IgD-negative memory B cell (primary cell): ENCODE data around the gene NADK2. TPM values are rescaled to one million over a fixed set of nuclear protein-coding genes. Genes with fewer than 3 reads are reported as not detected.

ENCODE experiments used
- H3K27ac Mint-ChIP-seq, 3 donors: one replicate each; pipeline ENCODE4 v1.8.0; 2020 to 2022; ENCODE audit warnings: mild to moderate bottlenecking in 3 of 3, mixed read lengths in 3 of 3, moderate library complexity in 1 of 3
- H3K27me3 Mint-ChIP-seq: one replicate; pipeline ENCODE4 v1.8.0; 2021; ENCODE audit warnings: mixed read lengths
- H3K36me3 Mint-ChIP-seq: one replicate; pipeline ENCODE4 v1.8.0; 2020; ENCODE audit warnings: mild to moderate bottlenecking, mixed read lengths
- H3K4me1 Mint-ChIP-seq, 3 donors: one replicate each; pipeline ENCODE4 v1.8.0; 2020 to 2022; ENCODE audit warnings: mixed read lengths in 3 of 3, mild to moderate bottlenecking in 1 of 3
- H3K4me3 Mint-ChIP-seq, 4 donors: one replicate each; pipeline ENCODE4 v1.8.0; 2020 to 2022; ENCODE audit warnings: mild to moderate bottlenecking in 4 of 4, mixed read lengths in 4 of 4, moderate library complexity in 3 of 4
- H3K9me3 Mint-ChIP-seq, 3 donors: one replicate each; pipeline ENCODE4 v1.8.0; 2020 to 2021; ENCODE audit warnings: mixed read lengths in 3 of 3, mild to moderate bottlenecking in 1 of 3
- polyA plus RNA-seq: library from polyadenylated mRNA; unstranded; fragments of 300-500 nt; fragmentation: Illumina TruSeq; gene quantifications from one replicate; pipeline ENCODE4 v1.2.3, GENCODE V29; 2021

NADK2 gene
- polyA plus RNA-seq, 1 donor from 2014 or later, result 4.1 TPM

DNA sequence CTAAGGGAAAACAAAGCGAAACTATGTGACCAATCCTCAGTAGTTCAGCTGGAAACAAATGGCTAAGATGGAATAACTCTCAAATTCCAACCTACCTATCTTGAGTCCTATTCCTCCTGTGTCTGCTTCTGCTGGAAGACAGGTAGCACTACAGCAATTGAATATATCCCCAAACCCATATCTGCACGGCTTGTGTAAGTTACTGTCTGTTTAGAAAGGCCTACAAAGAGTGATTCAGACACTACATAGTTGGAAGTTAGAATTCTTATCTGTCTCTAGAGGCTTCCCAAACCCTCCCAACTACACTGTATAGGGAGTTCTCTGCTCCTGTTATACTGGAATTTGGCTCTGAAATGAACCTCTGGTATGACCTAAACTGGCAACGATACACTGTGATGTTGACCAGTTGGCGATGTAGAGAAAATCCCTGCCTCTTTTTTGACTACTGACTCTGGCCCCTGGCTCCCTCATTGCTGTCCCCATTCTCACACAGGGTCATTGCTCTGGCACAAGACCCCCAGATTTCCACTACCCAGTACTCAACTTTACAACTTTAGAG, 22.6 kb upstream of the NADK2 start:
- no peaks in the 10 kb centered on the region for H3K36me3 Mint-ChIP-seq

DNA sequence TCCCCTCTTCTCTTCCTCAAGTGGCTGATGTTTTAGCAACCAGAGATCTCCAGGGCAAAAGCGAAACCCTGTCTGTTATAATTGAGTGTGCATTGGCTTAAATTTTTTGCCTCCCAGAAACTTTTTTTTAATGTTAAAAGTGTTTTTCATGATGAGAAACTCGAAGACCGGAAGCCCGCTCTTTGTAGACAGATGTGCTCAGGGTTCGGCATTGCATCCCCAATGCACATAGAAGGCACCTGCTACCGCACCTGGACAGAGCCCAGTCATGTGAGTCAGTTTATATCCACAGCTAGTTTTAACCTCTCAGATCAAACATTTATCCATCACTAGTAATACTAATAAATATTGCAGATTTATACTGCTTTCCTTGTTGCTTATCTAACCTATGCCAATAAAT, 19.5 kb upstream of the NADK2 start:
- Mint-ChIP-seq H3K36me3 (no peaks in the 10 kb centered on the region), H3K4me3 (no peak overlapping the region), H3K27ac (no peak overlapping the region), H3K27me3 (peaks cover 6% of the 10 kb centered on the region), H3K9me3 (no peaks in the 10 kb centered on the region), H3K4me1 (peaks cover 0 to 1% (median 0%) of the 10 kb centered on the region in 3 donors)

More for the DNA sequence above, 22.6 kb upstream of the NADK2 start:
- Mint-ChIP-seq H3K4me1 (peaks cover 0 to 1% (median 0%) of the 10 kb centered on the region in 3 donors), H3K27me3 (peaks cover 5% of the 10 kb centered on the region), H3K9me3 (no peaks in the 10 kb centered on the region), H3K4me3 (no peak overlapping the region), H3K27ac (no peak overlapping the region)

DNA sequence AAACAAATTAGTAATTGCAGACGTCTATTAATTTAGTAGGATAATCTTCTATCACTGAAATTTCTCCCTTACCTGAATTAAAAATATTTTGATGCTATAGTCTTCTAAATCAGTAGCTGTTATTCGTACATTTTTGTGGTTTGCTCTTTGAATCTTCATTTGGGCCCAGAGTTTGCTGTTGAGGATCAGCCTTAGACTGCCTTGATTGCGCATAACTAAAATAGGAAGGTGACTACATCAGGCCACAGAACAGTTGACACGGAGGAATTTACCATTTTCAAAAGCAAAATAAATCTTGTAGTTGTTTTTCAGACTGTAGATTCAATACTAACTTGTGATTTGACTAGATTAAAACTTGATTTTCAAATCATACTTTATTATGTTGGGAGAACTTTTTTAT, 11.8 kb upstream of the NADK2 start:
- Mint-ChIP-seq H3K27me3 (peaks cover 3% of the 10 kb centered on the region), H3K4me1 (no peaks in the 10 kb centered on the region), H3K4me3 (no peak overlapping the region), H3K27ac (no peak overlapping the region), H3K36me3 (peaks cover 3% of the 10 kb centered on the region), H3K9me3 (no peaks in the 10 kb centered on the region)

DNA sequence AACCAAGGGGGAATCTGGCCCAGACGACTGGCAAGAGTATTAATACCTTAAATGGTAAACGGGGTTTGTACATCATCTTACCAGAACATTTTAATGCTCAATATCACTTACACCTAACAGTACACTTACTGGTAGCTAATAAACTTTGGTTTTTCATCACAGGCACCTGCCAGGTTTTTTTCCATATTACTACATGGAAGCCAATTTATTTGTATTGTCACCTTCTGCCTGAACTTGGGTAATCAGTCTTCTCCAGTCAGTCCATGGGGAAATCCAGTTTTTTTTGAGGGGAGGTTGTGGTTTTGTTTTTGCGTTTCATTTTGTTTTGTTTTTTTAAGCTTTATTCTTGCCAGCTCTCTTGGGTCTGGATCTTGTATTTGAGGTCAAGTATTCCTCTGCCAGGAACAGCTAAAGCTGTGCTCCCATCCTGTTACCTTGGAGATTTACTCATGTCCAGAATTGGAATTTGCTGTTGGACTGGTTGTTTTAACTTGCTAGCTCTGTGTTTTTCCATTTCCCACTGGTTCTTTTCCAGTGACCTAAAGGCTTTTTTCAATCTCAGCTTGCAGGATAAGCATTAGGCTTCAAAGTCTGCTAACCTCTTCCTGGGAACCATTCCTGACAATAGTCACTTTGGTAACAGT, 11.1 kb upstream of the NADK2 start:
- Mint-ChIP-seq H3K4me1 (no peaks in the 10 kb centered on the region), H3K27ac (no peak overlapping the region), H3K4me3 (no peak overlapping the region), H3K27me3 (peaks cover 3% of the 10 kb centered on the region), H3K36me3 (peaks cover 3% of the 10 kb centered on the region), H3K9me3 (no peaks in the 10 kb centered on the region)

DNA sequence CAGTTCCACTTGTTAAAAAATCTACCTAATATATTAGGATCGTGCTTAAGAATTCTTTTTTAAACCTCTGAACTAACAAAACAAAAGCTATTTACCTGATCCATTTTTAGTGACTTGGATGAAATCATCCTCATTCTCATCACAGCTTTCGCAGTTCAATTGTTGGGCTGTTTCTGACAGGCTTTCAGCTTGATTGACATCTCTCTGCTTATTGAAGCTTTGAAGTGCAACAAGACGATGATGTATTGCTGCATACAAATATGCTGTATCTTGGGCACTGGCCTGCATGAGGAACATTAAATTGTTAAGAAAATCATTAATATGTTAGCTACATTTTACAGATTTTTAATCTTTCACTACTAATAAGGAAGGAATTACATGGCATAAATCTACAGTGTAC, 9.5 kb upstream of the NADK2 start:
- no peak overlapping the region for H3K27ac Mint-ChIP-seq
- H3K36me3 Mint-ChIP-seq, result peaks cover 3% of the 10 kb centered on the region
- no peaks in the 10 kb centered on the region for H3K4me1 Mint-ChIP-seq
- H3K9me3 Mint-ChIP-seq, result no peaks in the 10 kb centered on the region
- H3K27me3 Mint-ChIP-seq, result peaks cover 3% of the 10 kb centered on the region
- H3K4me3 Mint-ChIP-seq, result no peak overlapping the region

DNA sequence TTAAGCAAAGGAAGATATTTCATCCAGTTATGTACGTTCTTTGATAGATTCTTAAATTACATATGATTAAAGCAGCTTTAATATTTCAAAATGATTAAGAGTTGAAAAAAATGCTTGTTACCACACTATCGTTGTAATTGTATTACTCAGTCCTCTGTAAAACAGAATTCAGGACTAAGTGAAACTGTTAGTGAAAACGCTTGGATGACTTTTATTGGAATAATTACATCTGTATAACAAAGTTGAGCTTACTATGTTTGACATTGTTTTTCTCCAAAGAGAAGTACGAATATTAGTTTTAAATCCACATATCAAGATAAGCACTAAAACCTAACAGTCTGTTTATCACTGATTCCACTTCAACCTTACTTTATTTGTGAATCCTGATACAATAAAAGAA, 8.7 kb upstream of the NADK2 start:
- Mint-ChIP-seq H3K27me3 (peaks cover 3% of the 10 kb centered on the region), H3K27ac (no peak overlapping the region), H3K9me3 (no peaks in the 10 kb centered on the region), H3K4me1 (no peaks in the 10 kb centered on the region), H3K4me3 (no peak overlapping the region), H3K36me3 (peaks cover 3% of the 10 kb centered on the region)

DNA sequence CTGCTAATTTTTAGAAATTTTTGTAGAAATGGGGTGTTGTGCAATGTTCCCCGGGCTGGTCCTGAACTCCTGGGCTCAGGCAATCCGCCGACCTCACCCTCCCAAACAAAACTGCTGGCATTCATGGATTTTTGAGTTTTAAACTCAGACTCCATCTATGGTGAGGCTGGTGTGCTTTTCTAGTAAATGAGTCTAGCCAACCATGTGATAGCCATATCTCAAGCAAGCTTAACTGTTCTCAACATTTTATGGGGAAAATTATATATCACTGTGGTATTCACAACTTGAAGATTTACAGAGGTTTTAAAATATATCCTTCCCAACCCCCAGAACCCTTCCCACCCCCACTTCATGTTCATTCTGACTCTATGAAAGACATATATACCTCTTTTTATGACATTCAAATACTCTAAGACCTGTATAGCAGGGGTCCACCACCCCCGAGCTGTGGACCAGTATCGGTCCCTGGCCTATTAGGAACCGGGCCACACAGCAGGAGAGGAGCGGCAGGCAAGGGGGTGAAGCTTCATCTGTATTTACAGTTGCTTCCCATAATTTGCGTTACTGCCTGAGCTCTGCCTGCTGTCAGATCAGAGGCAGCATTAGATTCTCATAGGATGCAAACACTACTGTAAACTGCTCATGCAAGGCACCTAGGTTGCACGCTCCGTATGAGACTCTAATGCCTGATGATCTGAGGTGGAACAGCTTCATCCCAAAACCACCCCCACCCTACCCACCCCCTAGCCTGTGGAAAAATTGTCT, 4.5 kb upstream of the NADK2 start:
- H3K4me3 Mint-ChIP-seq, result no peak overlapping the region
- H3K27ac Mint-ChIP-seq, result no peak overlapping the region
- H3K27me3 Mint-ChIP-seq, result no peaks in the 10 kb centered on the region
- no peaks in the 10 kb centered on the region for H3K9me3 Mint-ChIP-seq
- H3K36me3 Mint-ChIP-seq, result no peaks in the 10 kb centered on the region
- peaks cover 6 to 15% (median 14%) of the 10 kb centered on the region in 3 donors for H3K4me1 Mint-ChIP-seq

DNA sequence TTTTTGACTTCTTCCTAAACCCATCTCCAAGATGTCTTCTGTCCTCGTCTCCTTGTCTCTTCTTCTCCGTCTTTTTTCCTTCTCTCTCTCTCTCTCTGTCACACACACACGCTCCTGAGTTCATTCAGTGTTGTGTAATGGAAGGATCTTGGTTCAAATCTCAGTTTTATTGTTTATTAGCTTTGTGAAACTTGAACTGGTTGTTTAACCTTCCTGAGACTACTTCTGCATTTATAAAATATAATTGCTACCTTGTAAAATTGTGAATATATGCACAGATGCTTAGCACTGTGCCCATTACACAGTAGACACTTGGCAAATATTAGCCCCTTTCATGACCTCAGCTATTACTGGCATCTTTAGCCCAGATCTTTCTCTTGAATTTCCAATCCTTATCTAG, 2.4 kb upstream of the NADK2 start:
- no peaks in the 10 kb centered on the region for H3K36me3 Mint-ChIP-seq
- peak overlapping the region in 2 of 3 donors; percentile 8 to 81 for H3K27ac Mint-ChIP-seq
- H3K4me3 Mint-ChIP-seq, result peak overlapping the region; percentile 3 to 99 (median 56)
- no peaks in the 10 kb centered on the region for H3K27me3 Mint-ChIP-seq
- peaks cover 17 to 30% (median 29%) of the 10 kb centered on the region in 3 donors for H3K4me1 Mint-ChIP-seq
- no peaks in the 10 kb centered on the region for H3K9me3 Mint-ChIP-seq

DNA sequence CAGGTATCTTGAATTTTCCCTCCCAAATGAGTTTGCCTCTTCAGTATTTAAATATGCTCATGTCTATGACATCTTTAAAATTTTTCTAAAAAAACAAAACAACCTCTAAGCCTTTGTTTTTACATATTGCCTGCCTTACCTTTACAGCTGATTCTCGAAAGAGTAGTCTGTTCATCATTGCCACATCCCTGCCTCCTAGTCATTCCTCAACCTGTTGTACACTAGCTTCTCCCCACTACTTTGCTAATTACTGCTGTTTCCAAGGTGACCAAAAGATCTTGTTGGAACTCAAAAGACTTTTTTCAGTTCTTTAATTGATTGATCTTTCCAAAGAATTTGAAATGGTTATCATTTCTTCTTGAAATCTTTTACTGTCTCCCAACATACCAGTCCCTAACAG, 1.9 kb upstream of the NADK2 start:
- no peaks in the 10 kb centered on the region for H3K27me3 Mint-ChIP-seq
- H3K4me3 Mint-ChIP-seq, result peak overlapping the region; percentile 3 to 99 (median 81)
- peaks cover 21 to 33% (median 33%) of the 10 kb centered on the region in 3 donors for H3K4me1 Mint-ChIP-seq
- H3K36me3 Mint-ChIP-seq, result no peaks in the 10 kb centered on the region
- no peaks in the 10 kb centered on the region for H3K9me3 Mint-ChIP-seq
- peak overlapping the region; percentile 8 to 81 (median 33) for H3K27ac Mint-ChIP-seq

DNA sequence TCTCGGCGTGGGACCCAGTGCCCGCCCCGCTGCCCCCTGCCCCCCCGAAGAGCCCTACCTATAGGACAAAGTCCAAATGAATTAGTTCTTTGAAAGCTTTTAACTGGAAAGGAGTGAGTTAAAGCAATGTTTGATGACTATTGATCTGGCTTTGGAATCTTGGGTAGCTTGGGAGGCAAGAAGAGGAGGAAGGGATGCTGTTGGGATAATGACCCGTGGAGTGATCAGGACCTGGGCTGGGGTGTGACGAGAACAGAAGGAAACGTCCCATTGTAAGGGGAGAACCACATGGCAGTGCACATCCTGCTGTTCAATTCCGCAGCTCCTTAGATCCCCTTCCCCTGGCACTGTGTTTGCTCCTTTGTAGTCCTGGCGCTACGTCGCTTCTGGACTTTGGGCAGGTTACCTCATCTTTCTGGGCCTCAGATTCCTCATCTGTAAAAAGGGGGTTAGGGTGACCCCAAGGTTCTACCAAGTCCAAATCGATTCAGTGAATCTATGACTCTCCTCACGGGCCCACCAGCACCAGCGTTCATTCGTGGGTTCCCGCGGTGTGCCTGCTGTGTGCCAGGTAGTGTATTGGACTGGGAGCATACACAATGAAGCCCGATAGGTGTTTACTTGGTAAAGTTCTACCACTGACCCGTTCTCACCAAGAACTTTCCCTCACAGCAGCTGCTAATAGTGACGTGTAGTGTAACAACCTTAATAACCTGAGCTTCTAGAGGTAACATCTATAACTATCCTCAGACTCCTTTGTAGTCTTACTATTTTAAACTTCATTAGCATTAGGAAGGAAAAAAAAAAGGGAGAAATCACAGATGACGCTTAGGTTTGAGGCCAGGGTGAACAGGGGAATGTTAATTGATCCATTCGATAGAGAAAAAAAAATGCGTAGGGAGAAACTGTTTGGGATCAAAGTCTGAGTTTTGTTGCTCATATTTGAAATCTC, 1.1 kb upstream of the NADK2 start:
- H3K36me3 Mint-ChIP-seq, result no peaks in the 10 kb centered on the region
- peaks cover 22 to 38% (median 37%) of the 10 kb centered on the region in 3 donors for H3K4me1 Mint-ChIP-seq
- peak overlapping the region; percentile 92 to 99 (median 96) for H3K4me3 Mint-ChIP-seq
- H3K9me3 Mint-ChIP-seq, result no peaks in the 10 kb centered on the region
- H3K27me3 Mint-ChIP-seq, result no peaks in the 10 kb centered on the region
- H3K27ac Mint-ChIP-seq, result peak overlapping the region; percentile 87 to 96 (median 93)

DNA sequence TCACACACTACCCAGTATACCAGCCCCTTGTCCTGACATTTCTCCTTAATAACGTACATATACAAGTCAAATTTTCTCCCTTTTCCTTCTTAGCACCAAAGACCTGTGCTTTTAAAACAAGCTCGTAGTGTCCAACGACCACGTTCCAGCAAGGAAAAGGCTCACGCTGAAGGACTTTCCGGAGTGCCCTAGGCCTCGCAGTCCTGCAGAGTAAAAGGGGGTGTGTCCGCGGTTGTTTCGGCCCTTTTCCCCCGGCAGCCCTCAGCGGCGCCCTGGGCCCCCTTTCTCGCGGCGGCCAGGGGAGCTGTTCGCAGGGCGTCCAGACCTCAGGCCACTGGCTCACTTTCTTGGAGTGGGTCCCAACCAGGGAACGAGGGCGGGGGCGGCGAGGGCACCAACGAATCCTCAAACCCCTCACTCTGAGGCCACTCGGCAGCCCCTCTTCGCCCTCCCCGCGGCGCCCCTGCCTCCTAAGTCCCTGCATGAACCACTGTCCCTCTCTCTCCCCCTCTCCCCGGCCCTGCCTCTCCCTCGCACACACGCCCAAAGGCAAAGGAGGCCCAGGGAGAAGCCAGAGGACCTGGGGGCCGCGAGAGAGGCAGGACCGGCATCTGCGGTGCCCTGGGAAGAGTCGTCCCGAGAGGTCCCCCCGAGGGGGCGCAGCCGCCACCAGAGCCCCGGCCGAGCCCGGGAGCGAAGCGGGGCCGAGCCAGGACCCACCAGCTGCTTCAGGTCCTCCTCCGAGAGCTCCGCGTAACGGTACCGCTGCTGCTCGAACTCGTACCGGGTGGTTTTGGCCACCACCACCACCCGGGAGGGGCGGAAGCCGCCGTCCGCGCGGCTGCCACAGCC, 720 bp downstream of the NADK2 start:
- H3K27ac Mint-ChIP-seq, result peak overlapping the region; percentile 85 to 93 (median 90)
- no peaks in the 10 kb centered on the region for H3K36me3 Mint-ChIP-seq
- H3K27me3 Mint-ChIP-seq, result no peaks in the 10 kb centered on the region
- H3K4me1 Mint-ChIP-seq, result peaks cover 30 to 48% (median 46%) of the 10 kb centered on the region in 3 donors
- H3K9me3 Mint-ChIP-seq, result no peaks in the 10 kb centered on the region
- peak overlapping the region; percentile 83 to 93 (median 88) for H3K4me3 Mint-ChIP-seq

DNA sequence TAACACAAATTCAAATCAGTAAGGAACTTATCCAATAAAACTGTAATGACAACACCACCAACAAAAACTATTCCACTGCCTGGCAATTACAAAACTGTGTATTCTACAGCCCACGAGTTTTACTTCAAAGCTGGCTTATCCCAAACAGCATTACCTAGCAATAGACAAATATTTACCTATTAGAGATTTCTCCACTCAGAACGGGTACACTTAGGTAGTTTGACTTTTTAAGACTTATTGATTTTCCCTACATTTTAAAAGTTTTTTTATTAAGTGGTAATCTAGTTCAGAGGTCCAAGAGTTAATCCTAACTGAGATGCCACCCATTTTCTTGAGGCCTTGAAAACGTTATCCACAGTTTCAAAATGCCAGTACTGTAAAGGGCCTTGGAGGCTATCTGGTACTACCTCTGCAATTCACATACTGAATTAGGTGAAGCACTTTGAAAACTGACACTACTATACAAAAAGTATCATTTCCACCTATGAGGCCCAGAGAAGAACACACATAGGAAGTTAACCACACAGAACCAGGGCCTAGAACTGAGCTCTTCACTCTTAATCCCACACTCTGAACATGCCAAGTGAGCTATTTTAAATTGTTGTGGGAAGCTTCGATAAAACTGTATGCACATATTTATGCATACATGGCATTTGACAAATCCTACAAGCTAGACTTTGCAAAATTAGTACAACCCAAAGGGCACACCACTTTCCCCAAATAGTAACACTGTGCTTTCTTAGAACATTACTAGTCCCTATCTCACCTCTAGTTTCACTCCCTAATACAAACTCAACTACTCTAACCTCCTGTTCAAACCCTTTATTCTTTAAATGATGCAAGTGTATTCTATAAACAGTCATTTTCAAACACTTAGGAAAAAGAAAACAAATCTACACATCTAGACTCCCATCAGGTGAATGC, 2.1 kb downstream of the NADK2 start:
- peaks cover 30 to 48% (median 46%) of the 10 kb centered on the region in 3 donors for H3K4me1 Mint-ChIP-seq
- H3K27me3 Mint-ChIP-seq, result no peaks in the 10 kb centered on the region
- no peaks in the 10 kb centered on the region for H3K36me3 Mint-ChIP-seq
- no peaks in the 10 kb centered on the region for H3K9me3 Mint-ChIP-seq
- H3K4me3 Mint-ChIP-seq, result peak overlapping the region; percentile 83 to 93 (median 88)
- peak overlapping the region; percentile 85 to 93 (median 90) for H3K27ac Mint-ChIP-seq
